K562 (cell line): Measurements from ENCODE around the gene SPNS1. TPM values are rescaled to one million over a fixed set of nuclear protein-coding genes. Genes with fewer than 3 reads are reported as not detected.
A peak's percentile ranks its signal among the peaks of the same experiment; 100 is the strongest.

Experiments used
- BRF2 ChIP-seq: IDR thresholded peaks from 3 replicates; pipeline ENCODE4 v1.6.1; 2011; ENCODE audit warnings: borderline replicate concordance, mild to moderate bottlenecking; ENCODE audit not compliant: insufficient read length, insufficient read depth
- CBX2 ChIP-seq: fragments of 200-600 bp; sonication (generic); IDR thresholded peaks from one replicate; pipeline ENCODE4 v1.6.1; 2012; ENCODE audit warnings: mild to moderate bottlenecking, low read length, inconsistent platforms; ENCODE audit not compliant: insufficient read depth, poor library complexity, severe bottlenecking
- ELK3 ChIP-seq: fragments of 450-650 bp; formaldehyde crosslinking; IDR thresholded peaks from 2 replicates; pipeline ENCODE4 v1.4.0; 2020; ENCODE audit warnings: mild to moderate bottlenecking
- GTF3C2 ChIP-seq: IDR thresholded peaks from 3 replicates; pipeline ENCODE4 v1.6.1; 2011; ENCODE audit warnings: borderline replicate concordance, mild to moderate bottlenecking, moderate library complexity; ENCODE audit not compliant: insufficient read length; ENCODE audit errors: extremely low read depth
- HDAC2 ChIP-seq: fragments of 450-650 bp; IDR thresholded peaks from 2 replicates; pipeline ENCODE4 v1.6.1; 2016; ENCODE audit warnings: mild to moderate bottlenecking
- KDM4B ChIP-seq, 2 experiments: fragments of 450-650 bp in 1 of 2; sonication (generic) in 1 of 2; IDR thresholded peaks; 2 replicates each; pipeline ENCODE4 v1.6.1; 2016 to 2017; ENCODE audit warnings: borderline replicate concordance in 2 of 2, antibody characterized with exemption in 1 of 2, low read depth in 1 of 2, mild to moderate bottlenecking in 1 of 2
- MEIS2 ChIP-seq: fragments of 450-650 bp; IDR thresholded peaks from 2 replicates; pipeline ENCODE4 v1.6.1; 2014; ENCODE audit warnings: mild to moderate bottlenecking; ENCODE audit not compliant: partially characterized antibody
- NCOA6 ChIP-seq: fragments of 450-650 bp; IDR thresholded peaks from 2 replicates; pipeline ENCODE4 v1.6.1; 2017; ENCODE audit warnings: mild to moderate bottlenecking
- REST ChIP-seq, 2 experiments: fragments of 450-650 bp; formaldehyde crosslinking in 1 of 2; IDR thresholded peaks; 2 replicates each; pipeline versions ENCODE4 v1.4.0 to v1.6.1; 2014 to 2020; ENCODE audit warnings: mild to moderate bottlenecking in 2 of 2, borderline replicate concordance in 1 of 2, low read depth in 1 of 2
- TAF15 ChIP-seq: fragments of 200-400 bp; formaldehyde crosslinking; IDR thresholded peaks from 2 replicates; pipeline ENCODE4 v1.6.1; 2017; ENCODE audit warnings: mild to moderate bottlenecking, low read depth, low read length, moderate library complexity
- ZBTB5 ChIP-seq: fragments of 450-650 bp; IDR thresholded peaks from 2 replicates; pipeline ENCODE4 v1.6.1; 2017; ENCODE audit warnings: antibody characterized with exemption
- ZNF217 ChIP-seq: sonication (generic); formaldehyde crosslinking; IDR thresholded peaks from 2 replicates; pipeline ENCODE4 v1.8.0; 2022; ENCODE audit warnings: mild to moderate bottlenecking, missing genetic modification reagents
- polyA plus RNA-seq, 8 experiments: library from polyadenylated mRNA; depleted of rRNA in 4 of 8; stranded (reverse) in 5 of 8; unstranded in 3 of 8; fragments of >200 nt; fragmentation: Nextera tagmentation in 2 of 8; fragmentation: Illumina TruSeq in 1 of 8; extraction: Ambion mirVana in 2 of 8; extraction: Trizol in 1 of 8; gene quantifications; 2 replicates each; pipeline versions ENCODE4 v1.2.1 to v1.2.3, GENCODE V29; 2011 to 2014; ENCODE audit warnings: inconsistent platforms in 1 of 8, missing spikeins in 1 of 8
- total RNA-seq, 7 experiments: library from RNA; depleted of rRNA in 6 of 7; stranded (reverse); fragments of >200 nt in 6 of 7; fragmentation: Illumina TruSeq in 2 of 7; extraction: Trizol in 2 of 7; gene quantifications; 2 replicates each; pipeline versions ENCODE4 v1.2.1 to v1.2.3, GENCODE V29; 2011 to 2021; ENCODE audit warnings: low replicate concordance in 1 of 7

Gene SPNS1
- total and polyA plus RNA-seq, 9 of the 15 experiments (the other 6 are each of a cell fraction or from before 2014, with no cell fraction given) = 0.58 to 64.9 (median 13.7) TPM

- TF ChIP-seq MEIS2 = peak; percentile 13
- TF ChIP-seq ZBTB5 = no peak
- TF ChIP-seq BRF2 = no peak
- TF ChIP-seq GTF3C2 = no peak
- TF ChIP-seq NCOA6 = no peak
- TF ChIP-seq CBX2 = no peak
- no peak for TF ChIP-seq KDM4B (IDR thresholded peaks at IDR 0.05; ENCODE audit: borderline replicate concordance in 2 of 2, low read depth in 1 of 2)
- no peak for TF ChIP-seq ELK3 (CRISPR knock-in tag)
- TF ChIP-seq HDAC2 = no peak
- TF ChIP-seq ZNF217 (CRISPR knock-in tag) = no peak
- TF ChIP-seq TAF15 = no peak
- TF ChIP-seq REST (IDR thresholded peaks at IDR 0.05; ENCODE audit: borderline replicate concordance) = peak; percentile 67
- no peak for TF ChIP-seq REST (CRISPR knock-in tag; IDR thresholded peaks at IDR 0.05; ENCODE audit: low read depth)
Observed at GRCh38 chr16:28935346-28935745, 39.2 kb upstream of the SPNS1 start (continued).
